Measurements from ENCODE around the gene TMPRSS12.
"Not testable (repeated sequence)": the region's sequence is repeated elsewhere in the genome, so short reads cannot be mapped to it uniquely, and the experiment has no call there.

TMPRSS12 gene

GRCh38 chr12:50842637-50843493 is at the start of gene TMPRSS12:
TMPRSS12 (plus strand) TSS chr12:50842926; CDS start chr12:50842965, 39 bp downstream.
- H3K27ac ChIP-seq: peak within 1 kb of the TSS in 19 of 21 experiments; percentile 1 to 80 (median 66)
- peak within 1 kb of the TSS; percentile 13 to 39 (median 23) for H3K4me3 ChIP-seq

- H3K4me3 ChIP-seq: no peak overlapping the region
- no peak overlapping the region for H3K27ac ChIP-seq
These were observed 42.8 kb upstream of the TMPRSS12 start for GRCh38 chr12:50799908-50800307.

GRCh38 chr12:50803230-50803875 is 39.4 kb upstream of the TMPRSS12 start:
- no peak overlapping the region for H3K27ac ChIP-seq
- H3K4me3 ChIP-seq: no peak overlapping the region

GRCh38 chr12:50806176-50806575 is 36.5 kb upstream of the TMPRSS12 start:
- no peak overlapping the region for H3K4me3 ChIP-seq
- H3K27ac ChIP-seq: no peak overlapping the region

- not testable (repeated sequence) for H3K27ac ChIP-seq
These were observed 33.6 kb upstream of the TMPRSS12 start for GRCh38 chr12:50809131-50809530.

GRCh38 chr12:50814921-50815320 is 27.8 kb upstream of the TMPRSS12 start:
- not testable (repeated sequence) for H3K27ac ChIP-seq, H3K4me3 ChIP-seq

More at GRCh38 chr12:50809131-50809530, 33.6 kb upstream of the TMPRSS12 start:
- not testable (repeated sequence) for H3K4me3 ChIP-seq

- Histone ChIP-seq H3K27ac (no peak overlapping the region), H3K4me3 (no peak overlapping the region)
These were observed 22.5 kb upstream of the TMPRSS12 start for GRCh38 chr12:50820177-50820576.

- Histone ChIP-seq H3K4me3 (no peak overlapping the region), H3K27ac (no peak overlapping the region)
These were observed 20.6 kb upstream of the TMPRSS12 start for GRCh38 chr12:50822082-50822481.

- H3K4me3 ChIP-seq, H3K27ac ChIP-seq: not testable (repeated sequence)
These were observed 19.0 kb upstream of the TMPRSS12 start for GRCh38 chr12:50823724-50824123.

GRCh38 chr12:50824914-50825313 is 17.8 kb upstream of the TMPRSS12 start:
- no peak overlapping the region for H3K4me3 ChIP-seq
- peak overlapping the region in 9 of 21 experiments; percentile 28 to 73 (median 60) for H3K27ac ChIP-seq

GRCh38 chr12:50825372-50825838 is 17.3 kb upstream of the TMPRSS12 start:
- peak overlapping the region in 9 of 21 experiments; percentile 28 to 73 (median 60) for H3K27ac ChIP-seq
- no peak overlapping the region for H3K4me3 ChIP-seq

- H3K27ac ChIP-seq: no peak overlapping the region
These were observed 14.6 kb upstream of the TMPRSS12 start for GRCh38 chr12:50828121-50828520.

GRCh38 chr12:50828886-50829285 is 13.8 kb upstream of the TMPRSS12 start:
- Histone ChIP-seq H3K27ac (no peak overlapping the region), H3K4me3 (no peak overlapping the region)

More at GRCh38 chr12:50828121-50828520, 14.6 kb upstream of the TMPRSS12 start:
- H3K4me3 ChIP-seq: no peak overlapping the region

- H3K4me3 ChIP-seq, H3K27ac ChIP-seq: not testable (repeated sequence)
These were observed 8.9 kb upstream of the TMPRSS12 start for GRCh38 chr12:50833801-50834200.

GRCh38 chr12:50839042-50839441 is 3.7 kb upstream of the TMPRSS12 start:
- Histone ChIP-seq H3K27ac (peak overlapping the region in 2 of 21 experiments; percentile 33 to 48), H3K4me3 (no peak overlapping the region)

- Histone ChIP-seq H3K4me3 (no peak overlapping the region), H3K27ac (no peak overlapping the region)
These were observed 1.8 kb upstream of the TMPRSS12 start for GRCh38 chr12:50840809-50841487.

GRCh38 chr12:50841716-50842531 is 802 bp upstream of the TMPRSS12 start:
- Histone ChIP-seq H3K4me3 (no peak overlapping the region), H3K27ac (peak overlapping the region in 6 of 21 experiments; percentile 7 to 79 (median 78))

- no peak overlapping the region for H3K27ac ChIP-seq
- no peak overlapping the region for H3K4me3 ChIP-seq
These were observed 2.4 kb downstream of the TMPRSS12 start for GRCh38 chr12:50845021-50845647.

- Histone ChIP-seq H3K27ac (no peak overlapping the region), H3K4me3 (no peak overlapping the region)
These were observed 6.2 kb downstream of the TMPRSS12 start for GRCh38 chr12:50848963-50849362.
